ENCODE results near the gene RPTOR.
"Not testable (repeated sequence)": the region's sequence is repeated elsewhere in the genome, so short reads cannot be mapped to it uniquely, and the experiment has no call there.

RPTOR gene

GRCh38 chr17:80544655-80545498, at the start of gene RPTOR:
Gene RPTOR, plus strand, starts transcription at chr17:80544838. Its CDS starts 792 bp downstream, at chr17:80545630.
- DNase-seq (ENCODE audit: low read depth in 2 of 2, low spot score in 1 of 2) = peak; percentile 62 to 74

- DNase-seq (ENCODE audit: low read depth in 2 of 2, low spot score in 1 of 2) = no peak
These were observed 46.9 kb upstream of the RPTOR start for GRCh38 chr17:80497726-80498241.

- DNase-seq (ENCODE audit: low read depth in 2 of 2, low spot score in 1 of 2) = no peak
These were observed 46.3 kb upstream of the RPTOR start for GRCh38 chr17:80498242-80498919.

GRCh38 chr17:80498920-80499410, 45.7 kb upstream of the RPTOR start:
- no peak for DNase-seq (ENCODE audit: low read depth in 2 of 2, low spot score in 1 of 2)

GRCh38 chr17:80499560-80499959, 45.1 kb upstream of the RPTOR start:
- DNase-seq (ENCODE audit: low read depth in 2 of 2, low spot score in 1 of 2) = no peak

GRCh38 chr17:80499961-80500665, 44.5 kb upstream of the RPTOR start:
- DNase-seq (ENCODE audit: low read depth in 2 of 2, low spot score in 1 of 2) = no peak

- DNase-seq (ENCODE audit: low read depth in 2 of 2, low spot score in 1 of 2) = no peak
These were observed 42.7 kb upstream of the RPTOR start for GRCh38 chr17:80501741-80502577.

GRCh38 chr17:80502578-80502877, 42.1 kb upstream of the RPTOR start:
- no peak for DNase-seq (ENCODE audit: low read depth in 2 of 2, low spot score in 1 of 2)

GRCh38 chr17:80503031-80503430, 41.6 kb upstream of the RPTOR start:
- no peak for DNase-seq (ENCODE audit: low read depth in 2 of 2, low spot score in 1 of 2)

- DNase-seq (ENCODE audit: low read depth in 2 of 2, low spot score in 1 of 2) = no peak
These were observed 40.7 kb upstream of the RPTOR start for GRCh38 chr17:80503921-80504320.

GRCh38 chr17:80504686-80505413, 39.8 kb upstream of the RPTOR start:
- no peak for DNase-seq (ENCODE audit: low read depth in 2 of 2, low spot score in 1 of 2)

- not testable (repeated sequence) for DNase-seq (ENCODE audit: low read depth in 2 of 2, low spot score in 1 of 2)
These were observed 37.5 kb upstream of the RPTOR start for GRCh38 chr17:80507177-80507576.

GRCh38 chr17:80507965-80508364, 36.7 kb upstream of the RPTOR start:
- DNase-seq (ENCODE audit: low read depth in 2 of 2, low spot score in 1 of 2) = no peak

- no peak for DNase-seq (ENCODE audit: low read depth in 2 of 2, low spot score in 1 of 2)
These were observed 35.3 kb upstream of the RPTOR start for GRCh38 chr17:80509311-80509710.

- no peak for DNase-seq (ENCODE audit: low read depth in 2 of 2, low spot score in 1 of 2)
These were observed 34.5 kb upstream of the RPTOR start for GRCh38 chr17:80510132-80510531.

GRCh38 chr17:80510772-80511171, 33.9 kb upstream of the RPTOR start:
- DNase-seq (ENCODE audit: low read depth in 2 of 2, low spot score in 1 of 2) = no peak

- no peak for DNase-seq (ENCODE audit: low read depth in 2 of 2, low spot score in 1 of 2)
These were observed 33.1 kb upstream of the RPTOR start for GRCh38 chr17:80511222-80512180.

GRCh38 chr17:80512233-80512632, 32.4 kb upstream of the RPTOR start:
- DNase-seq (ENCODE audit: low read depth in 2 of 2, low spot score in 1 of 2) = no peak

GRCh38 chr17:80513201-80513600, 31.4 kb upstream of the RPTOR start:
- DNase-seq (ENCODE audit: low read depth in 2 of 2, low spot score in 1 of 2) = no peak

Measured in stimulated activated CD8-positive, alpha-beta memory T cell treated with anti-CD3 and anti-CD28 coated beads, Interleukin-4, amount 100 ng/mL, for 1 hour (primary cell).